Measurements from ENCODE around the gene SPRED2.

DNA sequence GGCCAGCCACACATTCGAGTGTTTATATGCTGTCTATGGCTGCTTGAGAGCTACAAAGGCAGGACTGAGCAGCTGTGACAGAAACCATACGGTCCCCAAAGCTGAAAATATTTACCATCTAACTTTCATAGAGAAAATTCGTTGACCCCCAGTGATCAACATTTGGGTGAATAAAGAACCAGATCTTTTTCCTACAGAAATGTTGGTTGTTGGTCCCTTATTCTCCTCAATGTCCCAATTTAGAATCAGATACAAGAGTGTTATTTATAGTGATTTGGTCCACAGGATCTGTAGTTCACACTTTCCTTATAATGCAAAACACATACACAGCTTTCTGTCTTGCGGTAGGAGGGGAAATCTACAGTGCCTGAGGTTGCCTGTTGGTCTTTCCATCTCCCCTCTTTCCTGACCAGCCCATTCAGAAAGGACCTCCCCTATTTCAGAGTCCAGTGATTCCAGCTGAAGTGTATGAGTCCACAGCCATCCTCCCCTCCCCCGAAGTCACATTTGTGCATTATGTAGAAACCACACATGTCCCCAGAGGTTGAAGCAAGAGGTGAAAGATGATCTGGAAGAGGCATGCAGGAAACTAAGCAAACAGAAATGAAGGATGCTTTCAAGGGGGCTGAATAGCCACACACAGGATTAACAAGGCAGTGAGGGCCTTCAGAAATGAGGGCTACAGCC lies 61.9 kb downstream of the SPRED2 start:
- TF ChIP-seq POLR2A (IDR thresholded peaks at IDR 0.05) (no peak), POLR2AphosphoS5 (IDR thresholded peaks at IDR 0.05) (no peak)
- TF ChIP-seq, protein P1, sequence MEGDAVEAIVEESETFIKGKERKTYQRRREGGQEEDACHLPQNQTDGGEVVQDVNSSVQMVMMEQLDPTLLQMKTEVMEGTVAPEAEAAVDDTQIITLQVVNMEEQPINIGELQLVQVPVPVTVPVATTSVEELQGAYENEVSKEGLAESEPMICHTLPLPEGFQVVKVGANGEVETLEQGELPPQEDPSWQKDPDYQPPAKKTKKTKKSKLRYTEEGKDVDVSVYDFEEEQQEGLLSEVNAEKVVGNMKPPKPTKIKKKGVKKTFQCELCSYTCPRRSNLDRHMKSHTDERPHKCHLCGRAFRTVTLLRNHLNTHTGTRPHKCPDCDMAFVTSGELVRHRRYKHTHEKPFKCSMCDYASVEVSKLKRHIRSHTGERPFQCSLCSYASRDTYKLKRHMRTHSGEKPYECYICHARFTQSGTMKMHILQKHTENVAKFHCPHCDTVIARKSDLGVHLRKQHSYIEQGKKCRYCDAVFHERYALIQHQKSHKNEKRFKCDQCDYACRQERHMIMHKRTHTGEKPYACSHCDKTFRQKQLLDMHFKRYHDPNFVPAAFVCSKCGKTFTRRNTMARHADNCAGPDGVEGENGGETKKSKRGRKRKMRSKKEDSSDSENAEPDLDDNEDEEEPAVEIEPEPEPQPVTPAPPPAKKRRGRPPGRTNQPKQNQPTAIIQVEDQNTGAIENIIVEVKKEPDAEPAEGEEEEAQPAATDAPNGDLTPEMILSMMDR (IDR thresholded peaks at IDR 0.05 in 8 of 11, conservative IDR thresholded peaks at IDR 0.05 in 3 of 11), result no peak

All from spleen (tissue), 7 donors.